Measurements from ENCODE around the gene CDH1. TPM values are rescaled to one million over a fixed set of nuclear protein-coding genes. Genes with fewer than 3 reads are reported as not detected.
A peak's percentile ranks its signal among the peaks of the same experiment; 100 is the strongest.

CDH1 gene
- polyA plus RNA-seq, 3 donors = 0.05 to 0.13 TPM; not detected in 1

GRCh38 chr16:68790130-68790761 is 53.2 kb downstream of the CDH1 start:
- H3K4me2 ChIP-seq (replicated peaks; ENCODE audit: extremely low read depth, low read length, poor library complexity, severe bottlenecking) = peak overlapping the region; percentile 29
- H3K27me3 ChIP-seq (ENCODE audit: control insufficient read depth in 2 of 2, insufficient read depth in 2 of 2, low read length in 2 of 2) = no peaks in the 10 kb centered on the region
- Mint-ChIP-seq H3K36me3 (no peaks in the 10 kb centered on the region), H3K9me3 (peaks cover 0 to 2% (median 0%) of the 10 kb centered on the region in 7 donors), H3K27me3 (ENCODE audit: low read depth in 3 of 3) (peaks cover 1 to 5% (median 1%) of the 10 kb centered on the region in 3 donors), H3K27ac (no peak overlapping the region), H3K4me1 (peaks cover 36% of the 10 kb centered on the region), H3K4me3 (peak overlapping the region in 1 of 2 donors; percentile 68)
- intact Hi-C loops (cut with micrococcal nuclease) = no loop called here
- H3K9ac ChIP-seq (ENCODE audit: insufficient read depth, low read length, poor library complexity, severe bottlenecking) = peak overlapping the region; percentile 24
- no peaks in the 10 kb centered on the region for H3K79me2 ChIP-seq (ENCODE audit: insufficient read depth, low read length)
- H3K36me3 ChIP-seq (replicated peaks in 1 of 2; ENCODE audit: control insufficient read depth in 1 of 2, insufficient read depth in 2 of 2, low read length in 2 of 2) = no peaks in the 10 kb centered on the region
- DNase-seq = no peak
- 3% methylated on average over 3 of the region's 9 CpGs for WGBS (ENCODE audit: insufficient coverage)
- TF ChIP-seq CTCF (IDR thresholded peaks at IDR 0.05) = no peak
- H3K27ac ChIP-seq (ENCODE audit: low read depth in 1 of 2, low read length in 2 of 2) = no peak overlapping the region
- peak overlapping the region; percentile 50 for H2AFZ ChIP-seq (ENCODE audit: insufficient read depth, low read depth, low read length, poor library complexity, severe bottlenecking)
- no peaks in the 10 kb centered on the region for H3K9me3 ChIP-seq (replicated peaks in 1 of 2; ENCODE audit: control insufficient read depth in 1 of 2, insufficient read depth in 1 of 2, low read length in 2 of 2)
- peak overlapping the region in 1 of 3 experiments; percentile 23 for H3K4me3 ChIP-seq (replicated peaks in 1 of 3; ENCODE audit: low read depth in 2 of 3, low read length in 3 of 3)
- H4K20me1 ChIP-seq (ENCODE audit: insufficient read depth, low read length) = no peaks in the 10 kb centered on the region
- peaks cover 28 to 30% of the 10 kb centered on the region in 2 donors for H3K4me1 ChIP-seq (ENCODE audit: control insufficient read depth in 1 of 2, insufficient read depth in 2 of 2, low read length in 2 of 2)

GRCh38 chr16:68790944-68791343 is 53.9 kb downstream of the CDH1 start:
- Mint-ChIP-seq H3K9me3 (no peaks in the 10 kb centered on the region), H3K4me3 (no peak overlapping the region), H3K36me3 (no peaks in the 10 kb centered on the region), H3K27me3 (ENCODE audit: low read depth in 3 of 3) (peaks cover 1 to 5% (median 3%) of the 10 kb centered on the region in 3 donors), H3K27ac (no peak overlapping the region), H3K4me1 (peaks cover 36% of the 10 kb centered on the region)
- H3K9me3 ChIP-seq (replicated peaks in 1 of 2; ENCODE audit: control insufficient read depth in 1 of 2, insufficient read depth in 1 of 2, low read length in 2 of 2) = no peaks in the 10 kb centered on the region
- H3K79me2 ChIP-seq (ENCODE audit: insufficient read depth, low read length) = no peaks in the 10 kb centered on the region
- peak in 1 of 3 donors; percentile 10 for DNase-seq
- peaks cover 28 to 30% of the 10 kb centered on the region in 2 donors for H3K4me1 ChIP-seq (ENCODE audit: control insufficient read depth in 1 of 2, insufficient read depth in 2 of 2, low read length in 2 of 2)
- no peaks in the 10 kb centered on the region for H3K27me3 ChIP-seq (ENCODE audit: control insufficient read depth in 2 of 2, insufficient read depth in 2 of 2, low read length in 2 of 2)
- H3K36me3 ChIP-seq (replicated peaks in 1 of 2; ENCODE audit: control insufficient read depth in 1 of 2, insufficient read depth in 2 of 2, low read length in 2 of 2) = no peaks in the 10 kb centered on the region
- no peak for TF ChIP-seq CTCF (IDR thresholded peaks at IDR 0.05)
- H3K4me2 ChIP-seq (replicated peaks; ENCODE audit: extremely low read depth, low read length, poor library complexity, severe bottlenecking) = no peak overlapping the region
- H3K27ac ChIP-seq (ENCODE audit: low read depth in 1 of 2, low read length in 2 of 2) = no peak overlapping the region
- H3K9ac ChIP-seq (ENCODE audit: insufficient read depth, low read length, poor library complexity, severe bottlenecking) = no peak overlapping the region
- H2AFZ ChIP-seq (ENCODE audit: insufficient read depth, low read depth, low read length, poor library complexity, severe bottlenecking) = no peak overlapping the region
- intact Hi-C loops (cut with micrococcal nuclease) = no loop called here
- 38% methylated on average over 4 of the region's 4 CpGs for WGBS (ENCODE audit: insufficient coverage)
- no peak overlapping the region for H3K4me3 ChIP-seq (replicated peaks in 1 of 3; ENCODE audit: low read depth in 2 of 3, low read length in 3 of 3)
- H4K20me1 ChIP-seq (ENCODE audit: insufficient read depth, low read length) = no peaks in the 10 kb centered on the region
